HG03280 (cell line): ENCODE measurements around the gene MAP3K20.
"Not testable (repeated sequence)": the region's sequence is repeated elsewhere in the genome, so short reads cannot be mapped to it uniquely, and the experiment has no call there.

Source experiments
- ATAC-seq: cut with Tn5 transposase; IDR thresholded peaks from one replicate; pipeline ENCODE4 v1.9.1; 2021; ENCODE audit warnings: mild to moderate bottlenecking, moderate library complexity; ENCODE audit not compliant: unreplicated experiment

The MAP3K20 gene

DNA sequence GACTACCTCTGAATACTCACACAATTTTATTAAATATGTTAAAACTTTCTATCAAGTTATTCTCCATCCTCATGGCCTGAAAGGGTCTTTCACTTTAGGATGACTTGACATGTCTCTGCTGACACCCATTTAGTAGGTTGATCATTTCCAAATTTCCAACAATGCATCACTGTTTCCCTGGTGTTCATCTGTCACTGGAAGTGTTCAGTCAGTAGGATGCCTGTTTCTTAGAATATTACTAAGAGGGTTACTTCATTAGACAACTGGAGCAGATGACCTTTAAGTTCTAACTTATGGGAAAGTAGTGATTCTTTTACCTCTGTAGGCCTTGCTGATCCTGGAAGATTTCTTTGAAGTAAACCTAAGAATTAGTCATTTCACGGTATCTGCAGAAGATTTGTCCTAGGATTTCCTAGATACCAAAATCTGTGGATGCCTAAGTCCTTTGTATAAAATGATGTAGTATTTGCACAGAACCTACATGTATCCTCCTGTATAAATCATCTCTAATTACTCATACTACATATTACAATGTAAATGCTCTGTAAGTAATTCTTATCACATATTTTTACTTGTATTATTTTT, 77.7 kb downstream of the MAP3K20 start:
- ATAC-seq, result no peak

DNA sequence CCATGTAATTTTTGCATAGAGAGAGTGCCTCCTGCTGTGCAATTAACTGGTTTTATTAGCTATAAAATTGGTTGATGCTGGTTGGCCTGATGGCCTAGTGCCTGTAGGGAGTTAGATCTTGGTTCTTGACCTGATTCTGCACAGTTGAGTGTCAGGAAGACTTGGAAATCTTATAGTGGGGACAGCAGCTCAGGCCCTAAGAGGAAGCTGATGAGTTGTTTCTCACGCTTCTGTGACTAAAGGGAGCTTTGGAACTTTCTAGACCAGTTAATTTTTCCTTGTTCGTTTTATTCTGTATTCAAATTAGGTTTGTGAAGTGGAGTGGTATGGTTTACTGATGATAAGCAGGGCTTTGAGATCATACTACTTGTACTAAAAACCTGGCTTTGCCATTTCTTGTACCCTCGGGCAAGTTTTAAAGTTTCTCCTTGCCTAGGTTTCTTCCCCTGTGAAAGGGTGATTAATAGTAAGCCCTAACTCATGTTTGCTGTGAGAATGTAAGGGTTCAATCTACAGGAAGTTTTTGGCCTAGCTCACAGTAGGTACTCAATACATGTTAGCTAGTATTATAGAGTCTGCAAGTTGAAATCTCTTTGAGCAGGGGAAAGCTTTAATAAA, 82.1 kb downstream of the MAP3K20 start:
- no peak for ATAC-seq

DNA sequence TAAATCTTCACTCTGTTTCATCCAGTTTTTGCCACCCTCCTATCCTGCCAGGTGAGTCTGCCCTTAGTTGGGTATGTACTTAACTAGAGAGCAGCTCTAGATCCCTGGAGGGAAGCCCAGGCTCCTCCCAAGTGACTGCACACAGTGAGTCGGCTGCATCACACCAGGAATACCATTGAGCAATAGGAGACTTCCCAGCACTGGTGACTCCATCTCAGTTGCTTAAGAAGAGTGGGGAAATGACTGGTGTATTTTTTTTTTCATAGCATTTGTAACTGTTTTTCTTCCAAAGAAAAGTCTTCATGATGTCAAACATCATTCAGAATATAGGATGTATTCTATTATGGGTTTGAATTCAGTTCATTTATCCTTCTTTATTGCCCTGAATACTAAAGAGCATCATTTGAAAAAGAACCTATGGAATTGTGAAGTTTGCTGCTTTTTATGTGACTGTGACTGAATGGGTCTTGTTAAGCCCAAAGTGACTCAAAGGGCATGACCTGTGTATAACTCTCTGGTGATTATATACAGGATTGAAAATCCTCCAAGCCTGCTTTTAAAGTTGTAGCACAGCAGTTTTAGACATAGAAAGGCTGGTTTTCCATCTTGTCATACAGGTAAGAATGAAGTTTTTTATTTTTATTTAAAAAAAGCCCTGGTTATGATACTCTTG, 84.3 kb downstream of the MAP3K20 start:
- ATAC-seq, result no peak

DNA sequence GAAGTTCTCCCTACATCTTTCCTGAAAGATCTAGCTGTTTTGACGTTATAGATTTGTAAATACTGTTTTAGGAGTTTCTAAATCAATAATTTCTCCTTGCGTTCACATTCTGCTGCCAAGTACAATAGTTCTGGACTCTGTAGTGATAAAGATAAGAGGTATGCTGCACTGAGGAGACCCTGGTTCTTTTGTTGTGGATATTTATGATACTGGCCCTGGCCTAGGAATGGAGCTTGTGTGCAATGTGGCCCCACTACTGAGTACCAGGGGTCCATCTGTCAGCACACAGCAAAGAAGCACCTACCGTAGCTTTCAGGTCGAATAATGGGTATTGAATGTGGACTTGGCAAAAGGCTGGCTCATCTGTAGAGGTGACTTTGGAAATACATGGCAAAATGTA, 85.0 kb downstream of the MAP3K20 start:
- no peak for ATAC-seq

DNA sequence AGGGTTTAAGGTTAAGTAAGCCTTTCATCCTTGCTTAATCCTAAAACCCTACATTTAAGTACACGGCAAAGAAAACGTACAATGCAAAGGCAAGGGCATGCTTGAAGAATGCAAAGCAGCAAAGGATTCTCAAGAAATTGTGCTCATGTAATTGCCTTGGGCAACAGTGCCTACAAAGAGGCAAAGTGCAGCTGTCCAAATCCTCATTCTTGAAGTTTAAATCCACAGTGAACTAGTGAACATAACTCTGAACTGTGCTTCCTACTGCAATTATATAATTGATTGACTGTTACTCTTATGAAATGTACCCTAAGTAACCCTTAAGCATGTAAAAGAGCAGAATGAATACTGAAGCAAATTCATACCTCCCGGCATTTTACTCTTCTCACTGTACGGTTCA, 85.4 kb downstream of the MAP3K20 start:
- ATAC-seq, result no peak

DNA sequence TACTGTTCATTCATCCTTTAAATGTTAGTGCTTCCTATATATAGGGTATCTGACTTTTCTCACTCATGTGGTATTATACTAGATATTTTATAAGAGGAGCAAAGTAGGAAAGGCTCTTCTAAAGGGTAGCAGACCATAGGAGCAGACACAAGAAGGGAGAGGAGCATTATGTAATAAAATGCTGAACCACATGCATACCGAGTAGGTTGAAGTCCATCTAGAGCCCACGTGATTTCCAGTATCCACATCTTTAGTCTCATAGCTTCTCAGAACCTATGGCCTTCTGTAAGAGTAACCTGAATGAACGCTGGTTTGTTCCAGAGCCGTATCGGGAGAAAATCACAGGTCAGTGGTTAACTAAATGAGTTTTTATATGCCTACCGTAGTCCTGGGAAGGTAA, 85.9 kb downstream of the MAP3K20 start:
- ATAC-seq, result no peak

DNA sequence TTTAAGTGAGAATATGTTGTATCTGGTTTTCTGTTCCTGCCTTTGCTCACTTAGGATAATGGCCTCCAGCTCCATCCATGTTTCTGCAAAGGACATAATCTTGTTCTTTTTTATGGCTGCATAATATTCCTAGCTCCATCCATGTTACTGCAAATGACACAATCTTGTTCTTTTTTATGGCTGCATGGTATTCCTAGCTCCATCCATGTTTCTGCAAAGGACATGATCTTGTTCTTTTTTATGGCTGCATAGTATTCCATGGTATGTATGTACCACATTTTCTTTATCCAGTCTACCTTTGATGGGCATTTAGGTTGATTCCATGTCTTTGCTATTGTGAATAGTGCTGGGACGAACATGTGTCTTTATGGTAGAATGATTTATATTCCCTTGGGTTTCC, 87.7 kb downstream of the MAP3K20 start:
- not testable (repeated sequence) for ATAC-seq

DNA sequence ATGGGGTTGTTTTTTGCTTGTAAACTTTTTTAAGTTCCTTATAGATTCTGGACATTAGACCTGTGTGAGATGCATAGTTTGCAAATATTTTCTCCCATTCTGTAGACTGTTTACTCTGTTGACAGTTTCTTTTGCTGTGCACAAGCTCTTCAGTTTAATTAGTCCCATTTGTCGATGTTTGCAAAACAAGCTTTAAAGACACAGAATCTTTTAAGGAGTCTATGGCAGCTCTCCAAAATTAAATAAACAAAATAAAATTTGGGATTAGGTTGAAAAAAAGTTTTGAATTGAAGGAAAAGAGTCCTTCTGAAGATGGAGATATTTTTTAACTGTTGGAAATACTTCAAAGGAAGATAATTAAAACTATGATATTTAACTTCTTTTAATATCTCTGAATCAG, 88.8 kb downstream of the MAP3K20 start:
- no peak for ATAC-seq

DNA sequence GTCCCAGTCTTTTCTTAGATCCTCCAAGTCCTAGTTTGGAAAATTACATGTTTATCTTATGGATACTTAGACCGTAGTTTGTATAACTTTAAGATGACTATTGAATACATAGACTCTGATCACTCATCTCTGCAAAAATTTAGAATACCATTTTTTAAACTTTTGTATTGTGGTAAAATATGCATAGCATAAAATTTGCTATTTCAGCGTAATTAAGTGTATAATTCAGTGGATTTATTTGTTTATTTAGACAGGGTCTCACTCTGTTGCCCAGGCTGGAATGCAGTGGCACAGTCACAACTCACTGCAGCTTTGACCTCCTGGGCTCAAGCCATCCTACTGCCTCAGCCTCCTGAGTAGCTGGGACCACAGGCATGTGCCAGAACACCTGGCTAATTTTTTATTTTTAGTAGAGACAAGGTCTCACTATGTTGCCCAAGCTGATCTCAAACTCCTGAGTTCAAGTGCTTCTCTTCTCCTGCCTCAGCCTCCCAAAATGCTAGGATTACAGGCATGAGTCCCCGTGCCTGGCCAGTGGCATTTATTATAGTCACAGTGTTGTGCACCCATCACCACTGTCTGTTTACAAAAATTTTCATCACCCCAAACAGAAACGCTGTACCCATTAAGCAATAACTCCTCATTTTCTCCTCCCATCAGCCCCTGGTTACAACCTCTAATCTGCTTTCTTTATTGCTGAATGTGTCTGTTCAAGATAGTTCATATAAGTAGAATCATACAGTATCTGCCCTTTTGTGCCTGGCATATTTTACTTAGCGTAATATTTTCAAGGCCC, 90.0 kb downstream of the MAP3K20 start:
- no peak for ATAC-seq

DNA sequence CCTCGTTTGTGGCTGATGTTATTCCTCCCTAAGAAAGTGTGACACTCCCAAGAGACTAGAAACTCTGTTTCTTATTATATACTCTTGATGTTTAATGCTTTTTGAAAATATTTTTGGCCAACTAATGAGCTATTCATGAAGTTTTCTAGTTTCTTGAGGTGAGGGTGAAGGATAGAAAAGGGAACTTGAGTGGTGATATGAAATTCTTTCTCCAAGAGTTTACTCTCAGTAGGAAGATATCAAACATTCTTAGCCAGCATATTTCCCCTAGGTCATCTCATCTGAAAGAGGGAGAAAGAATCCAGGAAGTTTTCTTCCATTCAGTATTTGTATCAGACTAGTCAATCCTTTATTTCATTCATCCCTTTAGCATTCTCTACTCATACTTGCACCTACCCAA, 95.7 kb downstream of the MAP3K20 start:
- no peak for ATAC-seq

DNA sequence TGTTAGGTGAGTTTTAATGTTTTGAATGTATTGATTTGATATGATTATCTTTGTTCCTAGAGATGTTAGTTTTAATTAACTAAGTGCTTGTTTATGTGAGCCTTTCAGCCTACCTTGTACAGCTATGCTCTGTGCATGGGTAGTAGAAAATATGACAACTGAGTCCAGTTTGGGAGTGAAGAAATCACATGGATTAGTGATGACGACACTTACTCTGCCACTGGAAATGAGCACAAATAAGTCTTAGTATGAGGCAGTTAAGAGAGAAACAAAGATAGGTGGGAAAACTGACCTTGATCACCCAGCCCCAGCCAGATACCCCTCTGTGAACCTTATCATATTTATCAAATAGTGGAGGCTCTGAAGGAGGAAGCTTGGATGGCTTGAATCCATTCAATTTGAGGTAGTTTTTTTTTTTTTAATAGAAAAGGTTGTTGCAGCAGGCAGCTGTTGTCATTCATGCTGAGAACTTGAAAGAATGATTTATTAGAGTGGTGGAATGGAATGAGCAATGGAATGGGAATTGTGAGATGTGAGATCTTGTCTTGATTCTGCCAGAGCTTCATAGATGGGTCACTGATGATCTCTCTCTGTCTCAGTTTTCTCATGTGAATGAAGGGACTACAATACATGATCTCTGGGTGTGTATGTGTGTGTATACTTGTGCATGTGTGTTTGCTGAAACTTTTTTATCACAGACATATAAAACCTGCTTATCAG, 96.4 kb downstream of the MAP3K20 start:
- ATAC-seq, result no peak

DNA sequence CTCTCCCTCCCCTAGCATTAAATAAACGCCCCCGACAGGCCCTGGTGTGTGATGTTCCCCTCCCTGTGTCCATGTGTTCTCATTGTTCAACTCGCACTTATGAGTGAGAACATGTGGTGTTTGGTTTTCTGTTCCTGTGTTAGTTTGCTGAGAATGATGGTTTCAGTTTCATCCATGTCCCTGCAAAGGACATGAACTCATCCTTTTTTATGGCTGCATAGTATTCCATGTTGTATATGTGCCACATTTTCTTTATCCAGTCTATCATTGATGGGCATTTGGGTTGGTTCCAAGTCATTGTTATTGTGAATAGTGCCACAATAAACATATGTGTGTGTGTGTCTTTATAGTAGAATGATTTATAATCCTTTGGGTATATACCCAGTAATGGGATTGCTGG, 98.7 kb downstream of the MAP3K20 start:
- not testable (repeated sequence) for ATAC-seq

DNA sequence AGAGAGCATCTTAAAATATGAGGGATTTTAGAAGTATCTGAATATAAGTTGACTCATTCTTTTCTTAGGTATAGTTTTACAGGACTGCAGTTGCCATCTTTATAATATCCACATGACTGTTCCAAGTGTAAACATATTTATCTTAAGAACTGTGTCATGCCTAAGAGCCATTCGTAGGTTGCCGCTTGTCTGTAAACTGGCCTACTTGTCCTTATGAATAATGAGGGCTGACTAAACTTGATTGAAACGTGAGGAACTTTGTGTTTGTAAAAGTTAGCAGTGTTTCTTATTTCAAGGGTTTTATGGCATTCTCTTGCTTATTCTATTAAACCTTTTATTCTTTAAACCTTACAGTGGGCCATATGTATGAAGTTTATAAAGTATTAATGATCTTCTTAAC, 99.6 kb downstream of the MAP3K20 start:
- ATAC-seq, result no peak

DNA sequence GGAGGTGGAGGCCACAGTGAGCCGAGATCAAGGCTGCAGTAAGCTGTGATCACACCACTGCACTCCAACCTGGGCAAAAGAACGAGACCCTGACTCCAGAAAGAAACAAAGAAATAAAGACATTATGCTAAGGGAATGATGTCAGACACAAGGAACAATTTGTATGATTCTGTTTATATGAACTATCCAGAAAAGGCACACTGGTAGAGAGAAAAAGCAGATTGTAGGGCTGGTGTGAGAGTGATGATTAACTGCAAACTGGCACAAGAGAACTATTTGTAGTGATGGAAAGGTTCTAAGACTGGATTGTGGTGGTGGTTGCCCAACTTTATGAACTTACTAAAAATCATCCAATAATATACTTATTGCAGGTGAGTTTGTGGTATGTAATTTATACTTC, 106.3 kb downstream of the MAP3K20 start:
- ATAC-seq, result no peak

DNA sequence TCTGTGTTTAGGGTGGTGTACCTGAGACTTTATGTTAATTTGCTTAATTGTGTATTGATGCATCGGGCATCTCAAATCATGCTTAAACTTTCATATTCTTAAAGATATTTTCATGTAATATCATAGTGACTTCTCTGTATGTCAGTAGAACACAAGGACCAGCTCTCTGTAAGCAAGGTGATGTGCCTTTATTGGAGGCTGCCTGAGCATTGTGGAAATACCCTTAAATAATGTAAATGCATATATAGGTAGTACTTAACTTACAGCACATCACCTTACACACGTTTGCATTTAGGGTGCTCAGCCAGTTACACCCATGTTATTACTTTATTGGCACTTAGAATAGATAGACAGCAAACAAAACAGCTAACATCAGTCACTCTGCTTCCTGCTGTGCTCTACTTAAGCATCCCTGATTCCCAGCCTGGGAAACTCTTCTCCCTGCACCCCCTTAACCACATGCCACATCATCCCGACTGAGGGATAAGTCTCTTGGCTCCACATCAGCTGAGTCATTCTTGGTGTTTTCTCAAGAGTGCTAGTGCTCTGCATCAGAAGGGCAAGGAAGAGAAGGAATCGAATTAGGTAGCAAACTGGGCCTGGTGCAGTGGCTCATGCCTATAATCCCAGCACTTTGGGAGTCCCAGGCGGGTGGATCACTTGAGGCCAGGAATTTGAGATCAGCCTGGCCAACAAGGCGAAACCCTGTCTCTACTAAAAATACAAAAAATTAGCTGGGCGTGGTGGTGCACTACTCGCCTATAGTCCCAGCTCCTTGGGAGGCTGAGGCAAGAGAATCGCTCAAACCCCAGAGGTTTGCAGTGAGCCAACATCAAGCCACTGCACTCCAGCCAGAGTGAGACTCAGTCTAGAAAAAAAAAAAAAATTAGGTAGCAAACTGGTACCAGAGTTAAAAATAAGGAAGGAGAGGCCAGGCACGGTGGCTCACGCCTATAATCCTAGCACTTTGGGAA, 108.7 kb downstream of the MAP3K20 start:
- no peak for ATAC-seq

DNA sequence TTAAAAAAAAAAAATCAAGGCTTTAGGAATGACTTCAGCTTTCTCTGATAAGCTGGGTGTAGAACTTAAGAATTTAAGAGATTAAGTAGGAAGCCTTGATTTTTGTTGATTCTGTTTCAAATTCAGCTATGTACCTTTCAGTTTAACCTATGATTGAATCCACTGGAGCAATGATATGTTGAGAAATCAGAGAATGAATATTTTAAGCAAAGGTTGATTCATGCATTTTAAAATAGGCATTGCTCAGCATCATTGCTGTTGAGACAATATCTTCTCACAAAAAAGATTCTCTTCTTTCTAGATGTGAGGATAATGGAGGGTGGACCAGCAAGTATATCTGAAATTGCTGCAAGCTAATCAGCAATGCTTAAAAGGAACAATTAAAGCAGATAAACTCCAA, 109.8 kb downstream of the MAP3K20 start:
- no peak for ATAC-seq

DNA sequence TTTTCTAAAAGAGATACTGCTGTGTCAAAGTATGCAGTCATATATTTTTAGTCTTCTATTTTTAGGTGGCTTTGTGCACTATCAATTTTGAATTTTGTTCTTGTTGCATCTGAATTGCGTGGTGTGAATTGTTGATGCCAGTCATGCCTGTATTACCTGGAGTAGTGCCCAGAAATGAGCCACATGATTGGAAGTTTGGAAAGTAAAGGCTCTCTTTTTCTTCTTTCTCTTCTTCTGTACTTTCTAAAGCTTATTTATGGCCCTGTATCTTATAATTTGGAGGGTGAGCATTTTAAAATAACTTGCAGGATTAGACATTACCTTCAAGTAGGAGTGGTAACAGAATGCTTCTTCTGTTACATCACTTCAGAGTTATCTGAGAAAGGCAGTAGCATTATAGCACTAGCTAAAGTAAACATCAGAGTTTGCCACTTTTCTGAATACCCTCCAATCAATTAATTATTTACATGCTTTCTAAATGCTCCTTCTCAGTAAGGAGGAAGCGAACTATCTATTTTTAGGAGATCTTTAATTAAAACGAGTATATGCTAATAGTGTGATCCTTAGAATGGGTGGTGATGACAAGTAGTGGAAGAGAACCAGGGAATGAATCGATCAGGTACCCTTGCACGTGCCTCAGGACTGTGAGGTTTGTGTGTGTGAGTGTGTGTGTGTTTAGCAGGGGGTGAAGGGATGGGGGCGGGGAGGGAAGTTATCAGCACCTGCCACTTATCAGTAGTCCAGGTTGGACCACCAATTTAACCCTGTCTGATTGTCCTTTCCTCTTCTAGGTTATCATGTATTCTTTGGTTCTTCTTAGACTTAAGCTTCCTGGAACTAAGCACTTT, 112.5 kb downstream of the MAP3K20 start:
- no peak for ATAC-seq

DNA sequence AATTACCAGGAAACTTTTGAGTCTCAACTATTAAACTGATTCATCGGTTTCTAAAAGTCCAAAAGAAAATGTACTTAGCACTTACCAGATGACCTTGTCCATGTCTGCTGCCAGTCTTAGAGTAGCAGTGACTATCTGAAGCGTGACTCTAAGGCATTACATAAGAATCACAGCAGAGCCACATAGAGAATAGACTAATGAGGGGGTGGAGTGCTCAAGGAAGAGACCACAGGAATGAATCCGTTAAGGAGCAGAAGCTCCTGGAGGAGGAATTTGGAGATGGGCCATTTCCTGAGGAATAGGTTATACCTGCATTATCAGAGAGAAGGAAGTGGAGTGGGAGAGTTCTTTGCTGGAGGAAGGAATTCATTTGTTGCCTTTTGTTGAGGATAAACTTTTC, 116.0 kb downstream of the MAP3K20 start:
- no peak for ATAC-seq

DNA sequence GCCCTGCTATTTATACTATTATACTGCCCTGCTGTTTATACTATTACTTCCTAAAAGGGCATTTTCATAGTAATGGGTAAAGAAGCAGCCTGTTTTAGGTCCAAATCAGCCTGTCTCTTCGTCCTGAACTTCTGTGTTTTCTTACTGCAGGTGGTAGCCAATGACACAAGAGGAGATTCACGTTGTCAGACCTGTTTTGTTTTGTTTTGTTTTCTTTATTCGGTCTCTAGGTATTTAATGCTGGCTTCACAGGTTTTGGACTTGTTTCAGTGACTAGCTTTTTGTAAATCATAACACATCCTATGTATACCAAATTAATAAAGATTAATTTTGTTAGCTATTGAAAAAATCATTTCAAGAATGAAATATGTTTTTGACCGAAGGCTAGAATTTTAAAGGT, 116.4 kb downstream of the MAP3K20 start:
- ATAC-seq, result no peak
